A673 (cell line): Measurements from ENCODE around the gene IGF1R.

Experiments used
- CTCF ChIP-seq: fragments of 300-800, 200-600 bp; sonication (generic); conservative IDR thresholded peaks from 2 replicates; pipeline ENCODE4 v1.5.1; 2017; ENCODE audit warnings: low read depth, mild to moderate bottlenecking, antibody characterized with exemption, low read length, moderate library complexity, mixed read lengths
- EZH2 ChIP-seq: fragments of 200-600 bp; sonication (generic); IDR thresholded peaks from 2 replicates; pipeline ENCODE4 v1.6.1; 2017; ENCODE audit warnings: borderline replicate concordance, low read depth, mild to moderate bottlenecking, mixed read lengths, antibody characterized with exemption, low read length; ENCODE audit not compliant: poor library complexity, severe bottlenecking

DNA sequence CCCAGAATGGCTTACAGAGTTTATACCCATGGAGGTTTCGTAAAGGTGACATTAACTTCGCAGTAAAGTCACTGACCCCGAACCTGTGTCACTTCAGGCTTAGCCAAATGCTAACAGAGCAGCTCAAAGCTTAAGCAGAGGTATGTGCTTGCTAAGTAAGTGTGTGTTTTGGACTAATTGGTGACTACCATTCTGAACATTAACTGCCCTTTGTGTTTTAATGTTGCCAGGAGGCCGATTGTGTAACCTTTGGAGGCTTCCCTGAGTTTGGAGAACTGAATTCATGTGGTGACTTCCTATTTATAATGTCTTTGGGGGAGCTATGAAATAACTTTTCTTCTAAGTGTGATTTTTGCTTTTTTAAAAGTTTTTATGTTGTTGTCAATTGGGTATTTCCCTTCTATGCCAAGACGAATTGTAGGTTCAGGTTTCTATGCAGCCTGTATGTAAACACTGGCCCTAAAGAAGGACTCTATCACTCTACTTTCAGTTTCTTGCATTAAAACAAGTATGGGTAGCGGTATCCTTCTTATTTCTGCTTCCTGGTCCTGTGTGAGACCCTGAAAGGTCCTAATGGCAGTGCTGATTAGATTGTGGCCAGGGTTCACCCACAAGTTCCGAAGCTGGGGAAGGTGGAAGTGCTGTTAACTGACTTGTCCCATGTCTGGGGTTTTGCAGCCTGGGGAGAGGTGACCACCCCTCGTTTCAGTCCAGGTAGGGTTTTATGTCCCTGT is 86.3 kb downstream of the IGF1R start:
- TF ChIP-seq CTCF (no peak), EZH2 (no peak)
